Caco-2 (cell line): ENCODE measurements around the gene CFAP299. TPM values are rescaled to one million over a fixed set of nuclear protein-coding genes. Genes with fewer than 3 reads are reported as not detected.

ENCODE experiments used
- BruUV-seq: library from RNA; stranded (reverse); fragments of 400-500 nt; replicated peaks from 2 replicates; lab custom pipeline; 2021; lab: Mats Ljungman, UMichigan
- CTCF ChIA-PET: fragments of 300-600 bp; sonication (Branson Sonifier 250); formaldehyde crosslinking; loops from one replicate; lab custom pipeline; 2022; ENCODE audit warnings: antibody characterized with exemption; lab: Charles Lee
- POLR2A ChIA-PET: fragments of 300-600 bp; sonication (Branson Sonifier 250); formaldehyde crosslinking; loops from one replicate; lab custom pipeline; 2022; ENCODE audit warnings: antibody characterized with exemption; lab: Charles Lee
- DNase-seq, 2 experiments: peaks; one replicate each; pipeline versions ENCODE4 v3.0.0 to v3.0.0-alpha.2; 2020 to 2022
- H3K27me3 ChIP-seq: replicated peaks from 2 replicates; pipeline ENCODE4 v1.6.0; 2011; ENCODE audit warnings: low read length; ENCODE audit not compliant: control insufficient read depth, insufficient read depth
- H3K36me3 ChIP-seq: 2 replicates; pipeline ENCODE4 v1.5.1; 2011; ENCODE audit warnings: low read length; ENCODE audit not compliant: control insufficient read depth, insufficient read depth
- H3K4me1 ChIP-seq: fragments of 250-450 bp; sonication (Bioruptor Pico); 2 replicates; pipeline ENCODE4 v1.5.1; 2020; ENCODE audit warnings: mild to moderate bottlenecking
- H3K4me3 ChIP-seq: 2 replicates; pipeline ENCODE4 v1.5.1; 2011; ENCODE audit warnings: low read depth, mild to moderate bottlenecking, control low read depth, low read length
- H3K9me3 ChIP-seq: fragments of 250-450 bp; sonication (Bioruptor Pico); 2 replicates; pipeline ENCODE4 v1.5.1; 2020; ENCODE audit warnings: mild to moderate bottlenecking, moderate library complexity
- H3K27ac Mint-ChIP-seq: one replicate; pipeline ENCODE4 v1.8.0; 2022; ENCODE audit warnings: mixed read lengths; ENCODE audit not compliant: unreplicated experiment
- H3K27me3 Mint-ChIP-seq: one replicate; pipeline ENCODE4 v1.8.0; 2022; ENCODE audit warnings: mixed read lengths; ENCODE audit not compliant: insufficient read depth, unreplicated experiment
- H3K36me3 Mint-ChIP-seq: one replicate; pipeline ENCODE4 v1.8.0; 2022; ENCODE audit warnings: mild to moderate bottlenecking, mixed read lengths; ENCODE audit not compliant: insufficient read depth, unreplicated experiment
- H3K4me1 Mint-ChIP-seq: one replicate; pipeline ENCODE4 v1.8.0; 2022; ENCODE audit warnings: low read depth, mixed read lengths; ENCODE audit not compliant: unreplicated experiment
- H3K4me3 Mint-ChIP-seq: one replicate; pipeline ENCODE4 v1.8.0; 2022; ENCODE audit warnings: mild to moderate bottlenecking, moderate library complexity, mixed read lengths; ENCODE audit not compliant: unreplicated experiment
- H3K9me3 Mint-ChIP-seq: one replicate; pipeline ENCODE4 v1.8.0; 2022; ENCODE audit warnings: mixed read lengths; ENCODE audit not compliant: unreplicated experiment
- CTCF ChIP-seq, 2 experiments: fragments of 200-600 bp in 1 of 2; IDR thresholded peaks; 1 replicate in 1 of 2; 2 replicates in 1 of 2; pipeline versions ENCODE4 v1.5.1 to v1.8.0; 2011 to 2022; ENCODE audit warnings: antibody characterized with exemption in 1 of 2, control low read depth in 1 of 2, inconsistent platforms in 1 of 2, low read depth in 1 of 2, low read length in 1 of 2, mild to moderate bottlenecking in 1 of 2, moderate library complexity in 1 of 2; ENCODE audit not compliant: insufficient read depth in 1 of 2, severe bottlenecking in 1 of 2, unreplicated experiment in 1 of 2
- intact Hi-C: fragments of 100-400 bp; cut with micrococcal nuclease; formaldehyde crosslinking; loops from one replicate; pipeline ENCODE4 v1.10.0; 2022; ENCODE audit not compliant: unreplicated experiment
- total RNA-seq: library from RNA; stranded (reverse); gene quantifications from 2 replicates; pipeline ENCODE4 v1.2.3, GENCODE V29; 2022

The CFAP299 gene
- total RNA-seq, 1 experiment from 2014 or later = not detected

- H3K4me3 Mint-ChIP-seq = no peak overlapping the region
- ChIA-PET POLR2A (no interaction called here), CTCF (no interaction called here)
- Histone ChIP-seq H3K27me3 (no peaks in the 10 kb centered on the region), H3K4me1 (no peaks in the 10 kb centered on the region), H3K4me3 (no peak overlapping the region), H3K36me3 (no peaks in the 10 kb centered on the region), H3K9me3 (no peaks in the 10 kb centered on the region)
- intact Hi-C loops = no loop called here
- TF ChIP-seq CTCF (IDR thresholded peaks at IDR 0.05; ENCODE audit: insufficient read depth in 1 of 2, low read depth in 1 of 2, low read length in 1 of 2, severe bottlenecking in 1 of 2, unreplicated experiment in 1 of 2) = no peak
- no TSS peak for BruUV-seq
- H3K27ac Mint-ChIP-seq = no peak overlapping the region
- no peaks in the 10 kb centered on the region for H3K9me3 Mint-ChIP-seq
- H3K4me1 Mint-ChIP-seq = no peaks in the 10 kb centered on the region
- no peaks in the 10 kb centered on the region for H3K36me3 Mint-ChIP-seq
- no peak for DNase-seq
- H3K27me3 Mint-ChIP-seq = no peaks in the 10 kb centered on the region
Observed at GRCh38 chr4:80446248-80446647, 110.7 kb downstream of the CFAP299 start.

- CTCF ChIA-PET = no interaction called here
- BruUV-seq = no TSS peak
- Histone ChIP-seq H3K4me3 (no peak overlapping the region), H3K9me3 (no peaks in the 10 kb centered on the region), H3K27me3 (no peaks in the 10 kb centered on the region), H3K4me1 (no peaks in the 10 kb centered on the region), H3K36me3 (no peaks in the 10 kb centered on the region)
- no peak for DNase-seq
- Mint-ChIP-seq H3K9me3 (no peaks in the 10 kb centered on the region), H3K36me3 (no peaks in the 10 kb centered on the region), H3K27me3 (no peaks in the 10 kb centered on the region), H3K4me1 (no peaks in the 10 kb centered on the region), H3K4me3 (no peak overlapping the region), H3K27ac (no peak overlapping the region)
- POLR2A ChIA-PET = no interaction called here
- intact Hi-C loops = no loop called here
- no peak for TF ChIP-seq CTCF (IDR thresholded peaks at IDR 0.05; ENCODE audit: insufficient read depth in 1 of 2, low read depth in 1 of 2, low read length in 1 of 2, severe bottlenecking in 1 of 2, unreplicated experiment in 1 of 2)
Observed at GRCh38 chr4:80446664-80447063, 111.1 kb downstream of the CFAP299 start.

GRCh38 chr4:80447493-80447892 is 112.0 kb downstream of the CFAP299 start:
- Mint-ChIP-seq H3K36me3 (no peaks in the 10 kb centered on the region), H3K27ac (no peak overlapping the region), H3K9me3 (no peaks in the 10 kb centered on the region), H3K4me1 (no peaks in the 10 kb centered on the region), H3K4me3 (no peak overlapping the region), H3K27me3 (no peaks in the 10 kb centered on the region)
- Histone ChIP-seq H3K4me3 (no peak overlapping the region), H3K9me3 (no peaks in the 10 kb centered on the region), H3K4me1 (no peaks in the 10 kb centered on the region), H3K36me3 (no peaks in the 10 kb centered on the region), H3K27me3 (no peaks in the 10 kb centered on the region)
- no peak for DNase-seq
- no peak for TF ChIP-seq CTCF (IDR thresholded peaks at IDR 0.05; ENCODE audit: insufficient read depth in 1 of 2, low read depth in 1 of 2, low read length in 1 of 2, severe bottlenecking in 1 of 2, unreplicated experiment in 1 of 2)
- intact Hi-C loops = no loop called here
- CTCF ChIA-PET = no interaction called here
- no TSS peak for BruUV-seq
- POLR2A ChIA-PET = no interaction called here
